Neuronal stem cell (in vitro differentiated cells): ENCODE results near the gene ANKMY1.

Source experiments
- DNase-seq: peaks from one replicate; pipeline ENCODE4 v3.0.0-alpha.2; 2013; ENCODE audit warnings: low spot score
- H2AFZ ChIP-seq: one replicate; pipeline ENCODE4 v1.6.1; 2013; ENCODE audit warnings: mild to moderate bottlenecking, low read length, inconsistent platforms
- H2AK5ac ChIP-seq: 2 replicates; pipeline ENCODE4 v1.6.1; 2013; ENCODE audit warnings: low read depth, mild to moderate bottlenecking, inconsistent platforms, low read length, moderate library complexity, mixed read lengths
- H2BK120ac ChIP-seq: 2 replicates; pipeline ENCODE4 v1.6.1; 2013; ENCODE audit warnings: low read depth, mild to moderate bottlenecking, inconsistent platforms, low read length, moderate library complexity, mixed read lengths
- H2BK12ac ChIP-seq: one replicate; pipeline ENCODE4 v1.6.1; 2013; ENCODE audit warnings: low read length, inconsistent platforms
- H2BK15ac ChIP-seq: 2 replicates; pipeline ENCODE4 v1.6.1; 2013; ENCODE audit warnings: mild to moderate bottlenecking, low read length, inconsistent platforms, mixed read lengths
- H2BK5ac ChIP-seq: one replicate; pipeline ENCODE4 v1.6.1; 2013; ENCODE audit warnings: inconsistent platforms, mild to moderate bottlenecking, low read length, moderate library complexity
- H3K14ac ChIP-seq: one replicate; pipeline ENCODE4 v1.6.1; 2013; ENCODE audit warnings: low read length, inconsistent platforms
- H3K18ac ChIP-seq: 2 replicates; pipeline ENCODE4 v1.6.1; 2013; ENCODE audit warnings: low read length, inconsistent platforms
- H3K23ac ChIP-seq: 2 replicates; pipeline ENCODE4 v1.6.1; 2013; ENCODE audit warnings: low read depth, mild to moderate bottlenecking, mixed read lengths, low read length, inconsistent platforms; ENCODE audit not compliant: poor library complexity
- H3K27ac ChIP-seq: replicated peaks from 3 replicates; pipeline ENCODE4 v1.5.1; 2013; ENCODE audit warnings: low read length, inconsistent platforms
- H3K27me3 ChIP-seq, 3 experiments: 2 replicates each; pipeline ENCODE4 v1.6.1; 2013; ENCODE audit warnings: low read length in 3 of 3, mild to moderate bottlenecking in 2 of 3, inconsistent platforms in 1 of 3, low read depth in 1 of 3, mixed read lengths in 1 of 3, moderate library complexity in 1 of 3; ENCODE audit not compliant: control insufficient read depth in 3 of 3, insufficient read depth in 3 of 3
- H3K36me3 ChIP-seq, 2 donors: replicated peaks in 1 of 2; 2 replicates each; pipeline ENCODE4 v1.6.1; 2013; ENCODE audit warnings: low read length in 2 of 2; ENCODE audit not compliant: control insufficient read depth in 2 of 2, insufficient read depth in 2 of 2
- H3K4ac ChIP-seq: 2 replicates; pipeline ENCODE4 v1.6.1; 2013; ENCODE audit warnings: inconsistent platforms, mild to moderate bottlenecking, low read length, moderate library complexity
- H3K4me1 ChIP-seq, 2 donors: 1 replicate in 1 of 2; 2 replicates in 1 of 2; pipeline ENCODE4 v1.6.1; 2013; ENCODE audit warnings: low read length in 2 of 2, low read depth in 1 of 2; ENCODE audit not compliant: control insufficient read depth in 2 of 2, insufficient read depth in 1 of 2
- H3K4me2 ChIP-seq: one replicate; pipeline ENCODE4 v1.6.1; 2013; ENCODE audit warnings: mild to moderate bottlenecking, low read length, inconsistent platforms; ENCODE audit not compliant: insufficient read depth, poor library complexity, severe bottlenecking
- H3K4me3 ChIP-seq, 2 donors: 2 replicates each; pipeline ENCODE4 v1.5.1; 2013; ENCODE audit warnings: low read length in 2 of 2, mild to moderate bottlenecking in 2 of 2, inconsistent platforms in 1 of 2, moderate library complexity in 1 of 2
- H3K79me1 ChIP-seq: one replicate; pipeline ENCODE4 v1.6.1; 2013; ENCODE audit warnings: low read depth, mild to moderate bottlenecking, inconsistent platforms, low read length, moderate library complexity
- H3K9ac ChIP-seq: one replicate; pipeline ENCODE4 v1.6.1; 2013; ENCODE audit warnings: mild to moderate bottlenecking, low read depth, low read length, inconsistent platforms; ENCODE audit not compliant: poor library complexity
- H3K9me3 ChIP-seq, 2 donors: replicated peaks in 1 of 2; 2 replicates each; pipeline versions ENCODE3 to v1.6.1; 2013; ENCODE audit warnings: low read length in 2 of 2, mild to moderate bottlenecking in 2 of 2, inconsistent platforms in 1 of 2, low read depth in 1 of 2, mixed read lengths in 1 of 2, moderate library complexity in 1 of 2; ENCODE audit not compliant: control insufficient read depth in 2 of 2, insufficient read depth in 1 of 2
- H4K8ac ChIP-seq: one replicate; pipeline ENCODE4 v1.6.1; 2013; ENCODE audit warnings: low read depth, mild to moderate bottlenecking, inconsistent platforms, low read length, moderate library complexity
- H4K91ac ChIP-seq: one replicate; pipeline ENCODE4 v1.6.1; 2013; ENCODE audit warnings: low read length, low read depth, mild to moderate bottlenecking, inconsistent platforms; ENCODE audit not compliant: poor library complexity
- WGBS, 2 donors: extraction: QIAGEN DNeasy Blood & Tissue Kit; methylation state at CpG; one replicate each; pipeline ENCODE4 v1.1.7; 2013; ENCODE audit warnings: missing lambda C conversion rate in 2 of 2, mixed read lengths in 1 of 2; ENCODE audit not compliant: insufficient read length in 2 of 2, insufficient replicate concordance in 1 of 2; ENCODE audit errors: extremely low coverage in 2 of 2; 5-methylcytosine and 5-hydroxymethylcytosine counted together

Gene ANKMY1

DNA sequence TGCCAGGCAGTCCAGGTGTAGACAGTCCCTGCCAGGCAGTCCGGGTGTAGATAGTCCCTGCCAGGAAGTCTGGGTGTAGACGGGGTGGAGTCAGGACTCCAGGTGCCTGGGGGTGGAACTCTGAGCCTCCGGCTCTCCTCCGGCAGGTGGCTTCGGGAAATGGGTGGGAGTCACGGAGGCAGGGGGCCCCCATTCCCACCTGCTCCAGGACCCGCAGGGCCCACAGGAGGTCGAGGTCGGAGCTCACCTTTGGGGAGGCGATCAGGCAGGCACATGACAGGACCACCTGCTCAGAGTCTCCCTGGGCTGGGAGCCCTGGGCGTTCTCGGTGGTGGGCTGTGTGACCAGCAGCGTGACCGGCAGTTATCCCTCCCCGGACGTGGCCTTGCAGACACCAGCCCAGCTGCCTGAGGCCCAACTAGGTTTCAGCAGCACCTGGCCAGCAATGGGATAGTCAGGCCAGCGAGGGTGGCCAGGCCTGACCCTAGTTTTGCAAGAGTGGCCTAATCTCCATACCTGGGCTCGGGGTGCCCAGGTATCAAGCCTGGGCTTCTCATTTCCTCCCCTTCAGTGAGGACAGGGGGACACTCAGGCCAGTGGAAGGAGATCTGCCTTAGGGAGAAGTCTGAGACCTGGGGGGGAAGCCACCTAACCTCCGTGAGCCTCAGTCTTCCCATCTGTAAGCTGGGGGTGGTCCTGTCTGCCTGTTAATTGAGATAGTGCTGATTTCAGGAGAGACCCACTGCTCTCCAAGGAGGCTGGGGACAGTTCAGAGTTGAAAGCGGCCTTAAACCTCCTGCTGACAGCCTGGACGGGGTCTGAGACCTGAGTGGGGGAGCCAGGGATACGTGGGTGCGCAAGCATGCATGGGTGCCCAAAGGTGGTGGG is 109.2 kb downstream of the ANKMY1 start:
- H3K36me3 ChIP-seq, result peaks cover 15 to 26% of the 10 kb centered on the region in 2 donors
- no CpG with 5 or more reads among the region's 23 CpGs for WGBS, 2 donors

DNA sequence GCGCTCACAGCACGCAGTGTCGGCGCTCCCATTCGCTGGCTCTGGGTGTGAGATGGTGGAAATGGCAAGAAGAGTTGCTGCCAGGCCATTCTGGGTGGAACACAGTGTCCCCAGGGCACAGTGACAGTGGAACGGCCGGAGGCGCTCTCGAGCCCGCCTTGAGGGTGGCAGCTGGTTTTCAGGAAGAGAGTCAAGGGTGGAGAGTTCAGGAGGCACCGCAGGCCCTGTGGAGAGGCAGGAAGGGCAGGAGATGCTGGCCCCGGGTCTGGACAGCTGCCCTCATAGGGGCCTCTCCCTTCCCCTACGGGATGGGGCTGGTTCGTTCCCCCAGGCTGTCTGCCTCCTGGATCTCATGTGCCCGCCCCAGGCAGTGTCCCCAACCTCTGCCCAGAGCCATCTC is 109.9 kb downstream of the ANKMY1 start:
- peak overlapping the region; percentile 24 for H2BK5ac ChIP-seq
- H4K8ac ChIP-seq, result no peak overlapping the region
- peak overlapping the region; percentile 64 for H3K18ac ChIP-seq
- peaks cover 15 to 26% of the 10 kb centered on the region in 2 donors for H3K36me3 ChIP-seq
- peak overlapping the region; percentile 73 for H3K23ac ChIP-seq
- H2BK15ac ChIP-seq, result no peak overlapping the region
- H3K4me1 ChIP-seq, result peaks cover 22 to 24% of the 10 kb centered on the region in 2 donors
- no peak for DNase-seq
- WGBS, 2 donors, result no CpG with 5 or more reads among the region's 15 CpGs
- H3K4me3 ChIP-seq, result no peak overlapping the region
- H3K27me3 ChIP-seq, result no peaks in the 10 kb centered on the region
- no peak overlapping the region for H2AFZ ChIP-seq
- H3K79me1 ChIP-seq, result peaks cover 50% of the 10 kb centered on the region
- H3K14ac ChIP-seq, result peak overlapping the region; percentile 75
- H3K27ac ChIP-seq, result no peak overlapping the region
- no peak overlapping the region for H4K91ac ChIP-seq
- peak overlapping the region; percentile 43 for H2AK5ac ChIP-seq
- H2BK12ac ChIP-seq, result peak overlapping the region; percentile 58
- H3K9me3 ChIP-seq, result no peaks in the 10 kb centered on the region
- H3K4me2 ChIP-seq, result no peak overlapping the region
- no peak overlapping the region for H3K4ac ChIP-seq
- H3K9ac ChIP-seq, result no peak overlapping the region
- no peak overlapping the region for H2BK120ac ChIP-seq

More for the DNA sequence above, 109.2 kb downstream of the ANKMY1 start:
- Histone ChIP-seq H2AK5ac (peak overlapping the region; percentile 43), H4K8ac (no peak overlapping the region), H3K18ac (peak overlapping the region; percentile 64), H2BK5ac (peak overlapping the region; percentile 24), H3K9me3 (no peaks in the 10 kb centered on the region), H2BK12ac (peak overlapping the region; percentile 58), H3K14ac (peak overlapping the region; percentile 56), H3K23ac (peak overlapping the region; percentile 73), H2BK15ac (no peak overlapping the region), H3K79me1 (peaks cover 46% of the 10 kb centered on the region), H3K4me2 (no peak overlapping the region), H3K9ac (no peak overlapping the region), H4K91ac (no peak overlapping the region), H3K4me3 (no peak overlapping the region), H3K4me1 (peaks cover 22 to 24% of the 10 kb centered on the region in 2 donors), H3K27ac (no peak overlapping the region), H3K4ac (peak overlapping the region; percentile 37), H3K27me3 (peaks cover 0 to under 1% (median 0%) of the 10 kb centered on the region in 3 experiments), H2BK120ac (no peak overlapping the region), H2AFZ (no peak overlapping the region)
- no peak for DNase-seq

DNA sequence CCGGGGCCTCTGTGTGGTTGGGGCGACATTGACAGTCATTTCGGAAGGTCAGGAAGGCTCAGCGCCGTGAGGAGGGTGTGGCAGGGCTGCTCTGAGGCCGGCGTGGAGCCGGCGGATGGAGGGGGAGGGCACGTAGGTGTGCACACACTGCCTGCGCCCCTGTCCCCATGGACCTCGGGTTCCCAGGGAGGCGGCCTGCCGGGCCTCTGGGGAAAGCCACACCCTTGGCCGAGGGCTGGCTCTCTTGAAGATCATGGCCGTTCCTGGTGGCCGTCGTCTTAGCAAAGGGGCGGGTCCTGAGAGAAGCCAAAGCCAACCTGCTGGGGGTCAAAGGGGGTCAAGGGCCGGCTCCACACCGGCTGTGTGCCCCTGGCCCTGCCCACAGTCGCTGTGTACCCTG is 110.5 kb downstream of the ANKMY1 start:
- WGBS, 2 donors, result no CpG with 5 or more reads among the region's 22 CpGs
- DNase-seq, result no peak
- Histone ChIP-seq H2BK5ac (no peak overlapping the region), H2BK120ac (no peak overlapping the region), H3K27ac (no peak overlapping the region), H3K4me2 (no peak overlapping the region), H2BK15ac (no peak overlapping the region), H3K4me1 (peaks cover 22 to 24% of the 10 kb centered on the region in 2 donors), H2AFZ (no peak overlapping the region), H3K4ac (no peak overlapping the region), H3K79me1 (peaks cover 54% of the 10 kb centered on the region), H3K9me3 (no peaks in the 10 kb centered on the region), H3K27me3 (no peaks in the 10 kb centered on the region), H4K8ac (no peak overlapping the region), H3K18ac (peak overlapping the region; percentile 28), H3K23ac (peak overlapping the region; percentile 65), H3K14ac (no peak overlapping the region), H2AK5ac (no peak overlapping the region), H2BK12ac (no peak overlapping the region), H3K4me3 (no peak overlapping the region), H4K91ac (no peak overlapping the region), H3K9ac (no peak overlapping the region), H3K36me3 (peaks cover 18 to 26% of the 10 kb centered on the region in 2 donors)

DNA sequence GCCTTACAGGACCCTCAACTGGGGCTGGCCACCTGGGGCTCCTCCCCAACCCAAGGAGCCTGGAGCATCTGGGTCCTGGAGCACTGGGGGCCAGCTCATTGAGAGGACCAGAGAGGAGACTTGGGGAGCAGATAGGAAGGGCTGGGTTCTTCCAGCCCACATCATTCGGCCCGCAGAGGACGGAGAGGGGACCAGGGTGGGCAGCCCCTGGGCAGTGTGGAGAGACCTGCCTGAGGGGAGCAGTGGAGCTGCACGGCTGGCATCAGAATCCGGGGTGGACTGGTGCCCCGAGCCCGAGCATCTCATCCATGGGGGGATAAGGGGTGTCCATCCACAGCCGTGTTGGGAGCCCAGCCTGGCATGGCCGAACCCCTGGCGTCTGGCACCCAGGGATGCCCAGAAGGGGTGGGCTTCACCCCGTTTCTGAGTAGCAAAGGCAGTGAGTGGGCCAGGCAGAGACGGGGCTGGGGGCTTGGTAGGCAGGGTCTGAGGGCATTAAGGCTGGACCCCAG is 111.1 kb downstream of the ANKMY1 start:
- H3K4me3 ChIP-seq, result no peak overlapping the region
- no peak for DNase-seq
- H2AK5ac ChIP-seq, result no peak overlapping the region
- no peak overlapping the region for H3K4ac ChIP-seq
- H3K27me3 ChIP-seq, result no peaks in the 10 kb centered on the region
- no peaks in the 10 kb centered on the region for H3K9me3 ChIP-seq
- WGBS, 2 donors, result no CpG with 5 or more reads among the region's 12 CpGs
- no peak overlapping the region for H4K91ac ChIP-seq
- H3K27ac ChIP-seq, result no peak overlapping the region
- H3K79me1 ChIP-seq, result peaks cover 52% of the 10 kb centered on the region
- no peak overlapping the region for H3K14ac ChIP-seq
- H2BK12ac ChIP-seq, result no peak overlapping the region
- H3K9ac ChIP-seq, result peak overlapping the region; percentile 44
- H3K4me1 ChIP-seq, result peaks cover 17 to 20% of the 10 kb centered on the region in 2 donors
- H3K36me3 ChIP-seq, result peaks cover 18 to 26% of the 10 kb centered on the region in 2 donors
- no peak overlapping the region for H2AFZ ChIP-seq
- H3K4me2 ChIP-seq, result no peak overlapping the region
- peak overlapping the region; percentile 48 for H3K18ac ChIP-seq
- peak overlapping the region; percentile 53 for H2BK5ac ChIP-seq
- no peak overlapping the region for H2BK15ac ChIP-seq
- H3K23ac ChIP-seq, result peak overlapping the region; percentile 65
- no peak overlapping the region for H2BK120ac ChIP-seq
- no peak overlapping the region for H4K8ac ChIP-seq
